Esophagus squamous epithelium (tissue), 4 donors: ENCODE data around the gene CCSER1.

Source experiments
- POLR2A ChIP-seq, 4 donors: fragments of 450-650 bp; IDR thresholded peaks; one replicate each; pipeline ENCODE4 v1.6.1; 2017; ENCODE audit warnings: antibody characterized with exemption in 4 of 4, mild to moderate bottlenecking in 4 of 4, moderate library complexity in 3 of 4
- TF ChIP-seq, protein P1 (sequence below), 6 experiments: fragments of 450-650 bp in 4 of 6; fragments of 200-600 bp in 2 of 6; sonication (generic) in 2 of 6; IDR thresholded peaks; one replicate each; pipeline ENCODE4 v1.5.1; 2016 to 2019; ENCODE audit warnings: antibody characterized with exemption in 6 of 6, mild to moderate bottlenecking in 4 of 6, moderate library complexity in 4 of 6

DNA sequence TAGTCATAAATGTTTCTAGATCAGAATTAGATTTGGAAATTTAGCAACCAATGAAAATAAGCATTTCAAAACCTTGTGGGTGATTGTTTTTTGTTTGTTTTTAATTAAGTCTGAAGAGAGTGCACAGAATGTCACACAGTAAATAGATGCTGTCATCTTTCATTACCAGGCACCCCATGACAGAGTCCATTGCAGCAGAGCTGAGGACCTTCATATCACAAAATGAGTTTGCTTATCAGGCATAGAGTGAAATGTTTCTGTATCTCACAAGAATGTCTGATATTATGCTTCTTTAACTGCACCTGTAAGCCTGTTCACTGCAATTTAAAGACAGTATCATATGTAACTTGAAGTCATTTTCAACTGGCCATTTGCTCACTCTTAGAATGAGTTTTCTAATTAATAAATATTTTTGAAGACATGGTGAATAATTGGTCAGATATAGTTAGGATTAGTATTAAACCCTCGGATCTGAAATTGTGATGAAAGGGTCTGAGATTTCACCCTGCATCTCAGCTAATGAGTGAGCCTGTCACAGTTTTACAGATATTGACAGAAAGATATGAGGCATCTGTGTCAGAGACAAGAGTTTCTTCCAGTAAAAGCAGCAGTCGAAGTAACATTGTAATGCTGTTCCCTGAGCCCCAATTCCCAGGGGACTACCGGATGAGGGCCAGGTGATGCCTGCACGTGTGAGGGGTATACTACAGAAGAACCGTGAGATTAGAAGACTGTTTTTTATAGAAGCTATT lies 416.4 kb downstream of the CCSER1 start:
- TF ChIP-seq, protein P1, sequence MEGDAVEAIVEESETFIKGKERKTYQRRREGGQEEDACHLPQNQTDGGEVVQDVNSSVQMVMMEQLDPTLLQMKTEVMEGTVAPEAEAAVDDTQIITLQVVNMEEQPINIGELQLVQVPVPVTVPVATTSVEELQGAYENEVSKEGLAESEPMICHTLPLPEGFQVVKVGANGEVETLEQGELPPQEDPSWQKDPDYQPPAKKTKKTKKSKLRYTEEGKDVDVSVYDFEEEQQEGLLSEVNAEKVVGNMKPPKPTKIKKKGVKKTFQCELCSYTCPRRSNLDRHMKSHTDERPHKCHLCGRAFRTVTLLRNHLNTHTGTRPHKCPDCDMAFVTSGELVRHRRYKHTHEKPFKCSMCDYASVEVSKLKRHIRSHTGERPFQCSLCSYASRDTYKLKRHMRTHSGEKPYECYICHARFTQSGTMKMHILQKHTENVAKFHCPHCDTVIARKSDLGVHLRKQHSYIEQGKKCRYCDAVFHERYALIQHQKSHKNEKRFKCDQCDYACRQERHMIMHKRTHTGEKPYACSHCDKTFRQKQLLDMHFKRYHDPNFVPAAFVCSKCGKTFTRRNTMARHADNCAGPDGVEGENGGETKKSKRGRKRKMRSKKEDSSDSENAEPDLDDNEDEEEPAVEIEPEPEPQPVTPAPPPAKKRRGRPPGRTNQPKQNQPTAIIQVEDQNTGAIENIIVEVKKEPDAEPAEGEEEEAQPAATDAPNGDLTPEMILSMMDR (IDR thresholded peaks at IDR 0.05) = no peak
- no peak for TF ChIP-seq POLR2A (IDR thresholded peaks at IDR 0.05)
